ENCODE results near the gene GPR35.
"Not testable (repeated sequence)": the region's sequence is repeated elsewhere in the genome, so short reads cannot be mapped to it uniquely, and the experiment has no call there.

GPR35 gene

DNA sequence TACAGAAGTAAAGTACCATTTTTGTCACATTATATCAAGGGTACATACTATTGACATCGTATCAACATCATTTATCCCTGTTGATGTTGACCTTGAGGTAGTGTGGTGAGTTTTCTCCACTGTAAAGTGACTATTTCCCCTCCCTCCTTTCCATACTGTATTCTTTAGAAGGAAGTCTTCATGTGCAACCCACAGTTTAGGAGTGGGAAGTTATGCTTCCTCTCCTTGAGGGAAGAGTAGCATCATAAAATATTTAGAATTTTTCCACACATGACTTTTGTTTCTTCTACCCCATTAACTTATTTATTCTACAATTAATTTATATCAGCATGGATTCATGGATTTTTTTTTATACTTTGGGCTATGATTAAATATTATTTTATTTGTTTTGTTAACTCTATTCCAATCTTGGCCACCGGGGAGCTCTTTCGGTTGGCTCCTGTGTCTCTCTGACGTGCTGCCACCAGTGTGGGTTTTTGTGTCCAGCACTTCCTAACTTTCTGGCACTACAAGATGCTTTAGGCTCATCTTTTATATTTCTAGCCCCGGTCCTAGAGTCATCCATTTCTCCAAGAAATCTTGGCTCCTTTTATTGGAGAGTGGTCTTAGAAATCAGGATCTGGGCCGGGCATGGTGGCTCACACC is 38.4 kb downstream of the GPR35 start:
- no peak for DNase-seq

DNA sequence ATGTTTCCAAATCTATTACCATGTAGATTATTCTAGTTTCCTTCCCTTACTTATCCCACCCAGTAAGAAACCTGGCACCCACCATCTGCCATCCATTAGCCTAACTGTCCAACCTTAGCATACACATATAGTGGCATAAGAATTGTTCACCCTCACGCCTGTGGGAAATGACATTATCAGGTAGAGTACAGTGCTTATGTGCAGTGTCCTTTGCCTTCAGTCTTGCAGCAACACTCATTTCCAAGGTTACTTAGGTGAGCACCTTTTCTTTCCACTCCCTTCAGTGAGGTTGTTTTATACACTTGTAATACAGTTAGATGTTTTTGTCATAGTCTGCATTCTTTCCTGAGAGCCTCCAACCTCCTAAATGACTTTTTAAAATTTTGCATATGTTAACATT is 39.3 kb downstream of the GPR35 start:
- DNase-seq = no peak

DNA sequence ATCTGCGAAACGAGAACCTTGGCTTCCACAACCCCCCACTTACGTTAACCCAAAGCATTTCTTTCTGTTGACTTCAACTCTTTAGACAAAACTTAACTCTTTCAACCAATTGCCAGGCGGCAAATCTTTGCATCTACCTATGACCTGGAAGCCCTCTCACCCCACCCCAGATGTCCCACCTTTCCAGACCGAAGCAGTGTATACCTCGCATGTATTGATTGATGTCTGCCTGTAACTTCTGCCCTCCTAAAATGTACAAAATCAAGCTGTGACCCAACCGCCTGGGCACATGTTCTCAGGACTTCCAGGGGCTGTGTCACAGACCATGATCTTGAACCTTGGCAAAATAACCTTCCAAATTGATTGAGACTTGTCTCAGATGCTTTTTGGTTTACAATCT is 45.1 kb downstream of the GPR35 start:
- no peak for DNase-seq

DNA sequence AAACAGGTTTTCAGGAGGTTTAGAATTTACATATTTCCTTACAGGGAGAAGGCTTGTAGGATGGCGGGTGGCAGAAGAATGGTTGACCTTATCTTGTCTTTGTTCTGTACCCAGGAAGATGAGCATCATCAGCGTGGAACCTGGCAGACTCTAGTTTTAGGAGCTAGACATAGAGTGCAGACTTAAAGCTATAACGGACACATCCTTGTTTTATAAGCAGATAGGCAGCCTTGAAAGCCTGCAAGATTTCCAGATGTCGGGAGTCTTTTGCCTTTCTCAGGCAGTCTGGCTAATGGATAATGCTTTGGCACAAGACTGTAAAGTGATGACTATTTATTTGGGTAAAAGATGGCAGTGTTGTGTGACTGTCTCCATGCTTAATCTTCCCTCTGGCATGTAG is 45.7 kb downstream of the GPR35 start:
- DNase-seq = no peak

DNA sequence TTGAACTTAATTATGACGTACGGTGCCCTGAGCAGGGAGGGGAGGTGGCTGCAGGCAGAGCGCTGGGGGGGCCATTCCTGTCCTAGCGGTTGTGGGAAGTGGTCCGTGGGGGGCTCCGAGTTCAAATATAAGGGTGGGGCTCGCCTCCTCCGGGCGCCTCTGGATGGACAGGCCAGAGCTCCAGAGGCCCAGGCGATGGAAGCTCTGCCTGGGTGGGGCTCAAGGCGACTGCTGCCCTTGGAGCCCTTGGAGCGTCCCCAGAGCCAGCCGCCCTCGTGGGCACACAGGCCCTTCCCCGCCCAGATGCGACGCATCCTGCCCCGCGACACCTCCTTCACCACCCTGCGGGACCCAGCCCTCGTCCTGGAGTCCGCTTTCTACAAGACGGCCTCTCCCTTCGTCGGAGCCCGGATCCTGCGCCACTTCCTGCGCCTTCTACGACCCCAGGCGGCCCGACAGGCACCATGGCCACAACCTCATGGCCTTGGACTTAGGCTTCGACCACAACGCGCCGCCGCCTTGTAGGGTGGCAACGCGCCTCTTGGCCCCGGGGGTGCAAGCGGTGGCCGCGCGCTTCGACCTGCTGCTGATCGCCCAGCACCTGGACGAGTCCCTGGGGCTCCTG is 46.9 kb downstream of the GPR35 start:
- no peak for DNase-seq

DNA sequence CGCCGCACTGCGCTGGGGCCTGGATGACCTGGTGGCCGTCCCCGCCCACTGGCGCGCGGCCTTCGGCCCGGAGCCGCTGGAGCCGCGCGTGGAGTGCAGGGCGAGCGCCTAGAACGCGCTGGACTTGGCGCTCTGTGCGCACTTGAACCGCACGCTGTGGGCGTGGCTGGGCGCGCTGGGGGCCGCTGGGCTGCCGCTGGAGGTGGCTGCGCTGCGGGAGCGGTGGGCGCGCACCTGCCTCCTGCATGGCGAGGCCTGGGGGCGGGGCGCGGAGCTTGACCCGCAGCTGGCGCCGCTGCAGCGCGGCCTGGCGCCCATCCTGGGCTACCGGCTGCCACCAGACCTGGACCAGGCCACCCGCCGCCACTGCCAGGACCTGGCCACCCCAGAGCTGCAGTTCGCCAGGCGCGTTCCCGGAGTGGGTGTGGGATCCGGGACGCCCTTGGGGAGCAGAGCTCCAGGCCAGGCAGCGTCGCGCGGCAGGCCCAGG is 47.5 kb downstream of the GPR35 start:
- DNase-seq = no peak

DNA sequence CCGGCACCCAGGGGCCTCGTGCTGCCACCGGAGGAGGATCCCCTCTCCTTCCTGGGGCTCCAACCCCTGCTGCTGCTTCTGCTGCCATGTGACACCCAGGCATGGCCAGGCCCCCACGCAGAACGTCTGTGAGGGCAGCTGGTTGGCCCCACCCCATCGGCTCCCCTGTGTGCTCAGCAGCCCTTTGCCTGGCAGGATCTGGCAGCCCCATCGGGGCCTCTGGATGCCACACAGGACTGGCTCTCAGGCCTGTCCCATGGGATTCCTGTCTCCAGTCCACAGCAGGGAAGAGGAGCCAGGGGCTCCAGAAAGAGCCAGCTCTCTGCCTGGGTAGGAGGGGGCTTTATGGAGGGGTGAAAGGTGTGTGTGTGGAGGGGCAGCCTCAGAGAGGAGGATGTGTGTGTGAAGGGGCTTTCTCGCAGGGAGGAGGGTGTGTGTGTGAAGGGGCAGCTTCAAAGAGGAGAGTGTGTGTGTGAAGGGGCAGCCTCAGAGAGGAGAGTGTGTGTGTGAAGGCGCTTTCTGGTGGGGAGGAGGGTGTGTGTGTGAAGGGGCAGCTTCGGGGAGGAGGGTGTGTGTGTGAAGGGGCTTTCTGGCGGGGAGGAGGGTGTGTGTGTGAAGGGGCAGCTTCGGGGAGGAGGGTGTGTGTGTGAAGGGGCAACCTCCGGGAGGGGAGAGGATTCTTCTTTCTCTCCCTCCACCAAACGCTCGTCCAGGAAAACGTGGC is 49.3 kb downstream of the GPR35 start:
- DNase-seq = not testable (repeated sequence)

DNA sequence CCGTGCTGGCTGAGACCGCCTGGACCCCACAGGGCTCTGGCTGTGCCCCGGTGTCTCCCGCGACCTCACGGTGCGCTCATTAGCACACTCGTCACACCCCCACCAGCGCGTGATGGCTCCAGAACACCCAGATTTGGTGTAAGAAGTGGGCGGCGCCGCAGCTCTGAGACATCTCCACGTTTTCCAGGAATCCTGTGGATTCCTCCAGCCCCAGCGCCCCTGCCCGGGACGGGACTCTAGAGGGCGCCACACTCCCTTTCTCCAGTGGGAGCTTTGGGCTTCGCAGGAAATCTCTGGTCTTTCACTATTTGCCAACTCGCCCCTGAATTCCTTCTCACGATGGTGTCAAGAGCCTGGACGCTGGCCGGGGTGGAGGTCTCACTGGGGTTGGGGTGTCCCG is 50.1 kb downstream of the GPR35 start:
- DNase-seq = not testable (repeated sequence)

DNA sequence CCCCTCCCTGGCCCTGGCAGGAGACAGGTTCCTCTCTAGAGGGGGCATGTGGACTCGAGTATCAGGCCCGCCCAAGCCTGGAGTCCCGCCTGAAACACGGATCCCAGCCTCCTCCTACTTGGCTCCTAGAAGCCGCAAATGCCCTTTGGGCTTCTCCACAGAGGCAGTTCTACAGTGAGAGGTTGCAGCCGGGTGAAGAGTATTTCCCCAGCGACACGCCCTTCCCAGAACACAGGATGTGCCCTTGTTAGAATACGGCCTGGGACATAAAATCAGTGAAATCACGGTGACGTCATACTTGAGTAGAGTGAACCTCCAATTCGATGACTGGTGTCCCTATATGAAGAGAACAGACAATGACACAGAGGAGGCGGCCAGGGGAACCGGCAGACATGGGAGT is 52.8 kb downstream of the GPR35 start:
- not testable (repeated sequence) for DNase-seq

DNA sequence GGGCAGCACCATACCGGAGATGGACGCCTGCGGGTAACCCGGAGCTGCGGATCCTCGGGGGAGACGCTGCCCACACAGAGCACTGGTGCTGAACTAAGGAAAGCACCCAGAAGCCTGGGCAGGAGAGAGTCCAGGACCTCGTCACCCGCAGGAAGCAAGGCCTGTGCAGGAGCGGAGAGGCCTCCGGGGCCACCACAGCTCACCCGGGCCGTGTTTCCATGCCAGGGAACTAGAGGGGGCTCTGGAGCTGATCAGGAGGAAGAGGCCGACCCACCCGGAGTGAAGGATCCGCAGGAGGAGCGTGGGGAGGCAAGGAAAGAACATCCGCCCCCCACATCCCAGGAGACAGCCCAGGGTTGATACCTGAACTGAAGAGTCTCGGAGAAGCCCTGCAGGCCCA is 53.6 kb downstream of the GPR35 start:
- not testable (repeated sequence) for DNase-seq

DNA sequence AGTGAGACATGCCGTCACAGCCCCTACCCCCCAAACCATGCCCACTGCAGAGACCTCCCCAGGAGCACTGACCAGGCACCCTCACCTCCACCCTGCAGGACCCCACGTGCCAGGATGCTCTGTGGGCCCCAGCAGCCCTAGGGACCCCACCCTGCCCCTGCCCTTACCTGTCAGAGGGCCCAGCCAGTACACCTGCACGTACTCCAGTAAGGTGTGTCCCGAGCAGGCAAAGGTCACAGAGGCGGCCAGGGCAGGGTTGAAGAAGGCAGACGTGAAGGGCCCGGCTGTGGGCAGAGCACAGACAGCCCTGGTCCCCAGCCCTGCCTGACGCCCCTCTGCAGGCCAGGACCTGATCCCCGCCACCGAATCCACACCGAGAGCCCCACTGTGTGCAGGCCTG is 54.9 kb downstream of the GPR35 start:
- not testable (repeated sequence) for DNase-seq
